Activated naive CD4-positive, alpha-beta T cell treated with anti-CD3 and anti-CD28 coated beads, Interleukin-2, amount 10 ng/mL, durations not matched to agents 7 days and 5 days (primary cell): ENCODE results near the gene BIRC5.

Source experiments
- CTCF ChIA-PET: fragments of 350-600 bp; sonication (Branson Sonifier 250); formaldehyde crosslinking; loops from one replicate; lab custom pipeline; 2021; ENCODE audit warnings: antibody characterized with exemption; lab: Charles Lee
- DNase-seq: peaks from one replicate; pipeline ENCODE4 v3.0.0-alpha.2; 2020
- H3K27ac Mint-ChIP-seq: one replicate; pipeline ENCODE4 v1.8.0; 2021; ENCODE audit warnings: mild to moderate bottlenecking, moderate library complexity, mixed read lengths
- H3K27me3 Mint-ChIP-seq: one replicate; pipeline ENCODE4 v1.8.0; 2021; ENCODE audit warnings: mild to moderate bottlenecking, mixed read lengths
- H3K36me3 Mint-ChIP-seq: one replicate; pipeline ENCODE4 v1.8.0; 2021; ENCODE audit warnings: mixed read lengths
- H3K4me1 Mint-ChIP-seq: one replicate; pipeline ENCODE4 v1.8.0; 2021; ENCODE audit warnings: mixed read lengths
- H3K4me3 Mint-ChIP-seq: one replicate; pipeline ENCODE4 v1.8.0; 2021; ENCODE audit warnings: mild to moderate bottlenecking, moderate library complexity, mixed read lengths
- H3K9me3 Mint-ChIP-seq: one replicate; pipeline ENCODE4 v1.8.0; 2021; ENCODE audit warnings: mixed read lengths

Gene BIRC5

GRCh38 chr17:78268191-78268874 lies 54.3 kb downstream of the BIRC5 start:
- CTCF ChIA-PET, result no interaction called here
- Mint-ChIP-seq H3K36me3 (no peaks in the 10 kb centered on the region), H3K27me3 (peaks cover 9% of the 10 kb centered on the region), H3K27ac (peak overlapping the region; percentile 33), H3K9me3 (no peaks in the 10 kb centered on the region), H3K4me1 (peaks cover 46% of the 10 kb centered on the region), H3K4me3 (no peak overlapping the region)
- no peak for DNase-seq

GRCh38 chr17:78268951-78269905 lies 55.2 kb downstream of the BIRC5 start:
- Mint-ChIP-seq H3K27me3 (peaks cover 9% of the 10 kb centered on the region), H3K4me1 (peaks cover 42% of the 10 kb centered on the region), H3K9me3 (peaks cover 3% of the 10 kb centered on the region), H3K36me3 (no peaks in the 10 kb centered on the region), H3K27ac (no peak overlapping the region), H3K4me3 (no peak overlapping the region)
- no peak for DNase-seq
- CTCF ChIA-PET, result interaction anchor here (1.3 to 2.0 kb wide), 2 partner anchors 18 to 20 kb away, joined by 4 to 6 read pairs; no protein-coding TSS in a partner anchor

- Mint-ChIP-seq H3K27me3 (peaks cover 9% of the 10 kb centered on the region), H3K36me3 (no peaks in the 10 kb centered on the region), H3K27ac (no peak overlapping the region), H3K4me1 (peaks cover 37% of the 10 kb centered on the region), H3K9me3 (peaks cover 3% of the 10 kb centered on the region), H3K4me3 (no peak overlapping the region)
- CTCF ChIA-PET, result interaction anchor here (1.3 to 2.0 kb wide), 2 partner anchors 19 kb away, joined by 4 to 6 read pairs; no protein-coding TSS in a partner anchor
- DNase-seq, result no peak
Measured at GRCh38 chr17:78269955-78270381, 55.9 kb downstream of the BIRC5 start.

GRCh38 chr17:78271419-78272170 lies 57.5 kb downstream of the BIRC5 start:
- DNase-seq, result no peak
- Mint-ChIP-seq H3K27ac (peak overlapping the region; percentile 82), H3K27me3 (peaks cover 9% of the 10 kb centered on the region), H3K4me1 (peaks cover 53% of the 10 kb centered on the region), H3K36me3 (no peaks in the 10 kb centered on the region), H3K9me3 (peaks cover 3% of the 10 kb centered on the region), H3K4me3 (no peak overlapping the region)
- CTCF ChIA-PET, result no interaction called here

- Mint-ChIP-seq H3K9me3 (peaks cover 3% of the 10 kb centered on the region), H3K27me3 (peaks cover 9% of the 10 kb centered on the region)
- CTCF ChIA-PET, result interaction anchor here (1.0 kb wide), 1 partner anchor 16 kb away, joined by 3 read pairs; no protein-coding TSS in a partner anchor
Measured at GRCh38 chr17:78272181-78272913, 58.3 kb downstream of the BIRC5 start.

GRCh38 chr17:78272914-78273258 lies 58.8 kb downstream of the BIRC5 start:
- Mint-ChIP-seq H3K27ac (peak overlapping the region; percentile 82), H3K4me3 (no peak overlapping the region), H3K9me3 (peaks cover 3% of the 10 kb centered on the region), H3K27me3 (peaks cover 9% of the 10 kb centered on the region), H3K36me3 (no peaks in the 10 kb centered on the region), H3K4me1 (peaks cover 62% of the 10 kb centered on the region)
- CTCF ChIA-PET, result interaction anchor here (1.0 kb wide), 1 partner anchor 15 kb away, joined by 3 read pairs; no protein-coding TSS in a partner anchor
- DNase-seq, result no peak

More at GRCh38 chr17:78272181-78272913, 58.3 kb downstream of the BIRC5 start:
- Mint-ChIP-seq H3K27ac (peak overlapping the region; percentile 82), H3K4me1 (peaks cover 59% of the 10 kb centered on the region), H3K36me3 (no peaks in the 10 kb centered on the region), H3K4me3 (no peak overlapping the region)
- DNase-seq, result peak; percentile 78

GRCh38 chr17:78273813-78274212 lies 59.8 kb downstream of the BIRC5 start:
- H3K27ac Mint-ChIP-seq, result no peak overlapping the region
- peaks cover 3% of the 10 kb centered on the region for H3K9me3 Mint-ChIP-seq
- peaks cover 68% of the 10 kb centered on the region for H3K4me1 Mint-ChIP-seq
- H3K27me3 Mint-ChIP-seq, result peaks cover 9% of the 10 kb centered on the region
- no peak overlapping the region for H3K4me3 Mint-ChIP-seq
- no peaks in the 10 kb centered on the region for H3K36me3 Mint-ChIP-seq
- CTCF ChIA-PET, result interaction anchor here (3.2 kb wide), 1 partner anchor 22 kb away, joined by 14 read pairs; no protein-coding TSS in a partner anchor
- no peak for DNase-seq
